ENCODE results near the gene CDK14. TPM values are rescaled to one million over a fixed set of nuclear protein-coding genes. Genes with fewer than 3 reads are reported as not detected.

The CDK14 gene
- total RNA-seq, 1 experiment from 2014 or later, result 57.9 TPM

DNA sequence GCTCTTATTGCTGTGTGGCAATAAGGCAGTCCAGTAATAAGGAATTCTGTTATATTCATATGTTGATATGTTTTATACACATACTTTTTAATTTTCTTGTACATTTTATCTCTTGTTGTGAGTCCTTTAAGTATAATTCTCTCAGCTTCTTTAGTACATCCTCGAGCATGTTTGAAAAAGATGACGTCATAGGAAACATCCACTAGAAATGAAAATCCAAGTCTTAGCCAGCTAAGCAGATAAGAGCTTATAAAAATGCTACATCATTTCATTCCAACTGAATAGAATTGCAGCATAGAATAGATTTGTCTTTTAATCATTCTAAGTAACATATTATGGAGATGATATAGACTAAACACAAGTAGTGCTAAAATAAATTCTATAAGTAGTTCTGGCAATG lies 384.4 kb downstream of the CDK14 start:
- H3K27ac Mint-ChIP-seq, result no peak overlapping the region
- DNase-seq (ENCODE audit: low spot score) (no peak), ATAC-seq (no peak)
- ChIA-PET CTCF (no interaction called here), POLR2A (interaction anchor here (0.5 kb wide), 1 partner anchor 396 kb away, joined by 3 read pairs; no protein-coding TSS in a partner anchor)
- peaks cover 47% of the 10 kb centered on the region for H3K9me3 Mint-ChIP-seq
- no peaks in the 10 kb centered on the region for H3K27me3 Mint-ChIP-seq (ENCODE audit: low read depth)
- no peaks in the 10 kb centered on the region for H3K4me1 Mint-ChIP-seq
- H3K36me3 Mint-ChIP-seq, result peaks cover 45% of the 10 kb centered on the region
- TF ChIP-seq ZNF396 (CRISPR knock-in tag; IDR thresholded peaks at IDR 0.05; ENCODE audit: borderline replicate concordance) (no peak), CBFB (CRISPR knock-in tag; IDR thresholded peaks at IDR 0.05; ENCODE audit: low read depth) (no peak), ZNF423 (CRISPR knock-in tag; IDR thresholded peaks at IDR 0.05) (no peak), JUN (CRISPR knock-in tag; IDR thresholded peaks at IDR 0.05) (no peak), SMAD3 (CRISPR knock-in tag; IDR thresholded peaks at IDR 0.05; ENCODE audit: borderline replicate concordance) (no peak), NFYB (CRISPR knock-in tag; conservative IDR thresholded peaks at IDR 0.05; ENCODE audit: low read depth) (no peak), ZNF263 (CRISPR knock-in tag; IDR thresholded peaks at IDR 0.05; ENCODE audit: low read depth) (no peak), NFE2L1 (CRISPR knock-in tag; IDR thresholded peaks at IDR 0.05) (no peak), NFATC4 (CRISPR knock-in tag; IDR thresholded peaks at IDR 0.05) (no peak), EMX1 (CRISPR knock-in tag; IDR thresholded peaks at IDR 0.05) (no peak), SOX15 (CRISPR knock-in tag; IDR thresholded peaks at IDR 0.05) (no peak), NR1H2 (CRISPR knock-in tag; IDR thresholded peaks at IDR 0.05) (no peak), ZNF671 (CRISPR knock-in tag; IDR thresholded peaks at IDR 0.05) (no peak)
- TF ChIP-seq, protein P1, sequence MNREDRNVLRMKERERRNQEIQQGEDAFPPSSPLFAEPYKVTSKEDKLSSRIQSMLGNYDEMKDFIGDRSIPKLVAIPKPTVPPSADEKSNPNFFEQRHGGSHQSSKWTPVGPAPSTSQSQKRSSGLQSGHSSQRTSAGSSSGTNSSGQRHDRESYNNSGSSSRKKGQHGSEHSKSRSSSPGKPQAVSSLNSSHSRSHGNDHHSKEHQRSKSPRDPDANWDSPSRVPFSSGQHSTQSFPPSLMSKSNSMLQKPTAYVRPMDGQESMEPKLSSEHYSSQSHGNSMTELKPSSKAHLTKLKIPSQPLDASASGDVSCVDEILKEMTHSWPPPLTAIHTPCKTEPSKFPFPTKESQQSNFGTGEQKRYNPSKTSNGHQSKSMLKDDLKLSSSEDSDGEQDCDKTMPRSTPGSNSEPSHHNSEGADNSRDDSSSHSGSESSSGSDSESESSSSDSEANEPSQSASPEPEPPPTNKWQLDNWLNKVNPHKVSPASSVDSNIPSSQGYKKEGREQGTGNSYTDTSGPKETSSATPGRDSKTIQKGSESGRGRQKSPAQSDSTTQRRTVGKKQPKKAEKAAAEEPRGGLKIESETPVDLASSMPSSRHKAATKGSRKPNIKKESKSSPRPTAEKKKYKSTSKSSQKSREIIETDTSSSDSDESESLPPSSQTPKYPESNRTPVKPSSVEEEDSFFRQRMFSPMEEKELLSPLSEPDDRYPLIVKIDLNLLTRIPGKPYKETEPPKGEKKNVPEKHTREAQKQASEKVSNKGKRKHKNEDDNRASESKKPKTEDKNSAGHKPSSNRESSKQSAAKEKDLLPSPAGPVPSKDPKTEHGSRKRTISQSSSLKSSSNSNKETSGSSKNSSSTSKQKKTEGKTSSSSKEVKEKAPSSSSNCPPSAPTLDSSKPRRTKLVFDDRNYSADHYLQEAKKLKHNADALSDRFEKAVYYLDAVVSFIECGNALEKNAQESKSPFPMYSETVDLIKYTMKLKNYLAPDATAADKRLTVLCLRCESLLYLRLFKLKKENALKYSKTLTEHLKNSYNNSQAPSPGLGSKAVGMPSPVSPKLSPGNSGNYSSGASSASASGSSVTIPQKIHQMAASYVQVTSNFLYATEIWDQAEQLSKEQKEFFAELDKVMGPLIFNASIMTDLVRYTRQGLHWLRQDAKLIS (CRISPR knock-in tag; IDR thresholded peaks at IDR 0.05; ENCODE audit: borderline replicate concordance), result no peak
- TF ChIP-seq, protein P2, sequence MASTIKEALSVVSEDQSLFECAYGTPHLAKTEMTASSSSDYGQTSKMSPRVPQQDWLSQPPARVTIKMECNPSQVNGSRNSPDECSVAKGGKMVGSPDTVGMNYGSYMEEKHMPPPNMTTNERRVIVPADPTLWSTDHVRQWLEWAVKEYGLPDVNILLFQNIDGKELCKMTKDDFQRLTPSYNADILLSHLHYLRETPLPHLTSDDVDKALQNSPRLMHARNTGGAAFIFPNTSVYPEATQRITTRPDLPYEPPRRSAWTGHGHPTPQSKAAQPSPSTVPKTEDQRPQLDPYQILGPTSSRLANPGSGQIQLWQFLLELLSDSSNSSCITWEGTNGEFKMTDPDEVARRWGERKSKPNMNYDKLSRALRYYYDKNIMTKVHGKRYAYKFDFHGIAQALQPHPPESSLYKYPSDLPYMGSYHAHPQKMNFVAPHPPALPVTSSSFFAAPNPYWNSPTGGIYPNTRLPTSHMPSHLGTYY (CRISPR knock-in tag; IDR thresholded peaks at IDR 0.05), result no peak
- TF ChIP-seq, protein P3, sequence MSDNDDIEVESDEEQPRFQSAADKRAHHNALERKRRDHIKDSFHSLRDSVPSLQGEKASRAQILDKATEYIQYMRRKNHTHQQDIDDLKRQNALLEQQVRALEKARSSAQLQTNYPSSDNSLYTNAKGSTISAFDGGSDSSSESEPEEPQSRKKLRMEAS (CRISPR knock-in tag; IDR thresholded peaks at IDR 0.05), result no peak
- TF ChIP-seq, protein P4, sequence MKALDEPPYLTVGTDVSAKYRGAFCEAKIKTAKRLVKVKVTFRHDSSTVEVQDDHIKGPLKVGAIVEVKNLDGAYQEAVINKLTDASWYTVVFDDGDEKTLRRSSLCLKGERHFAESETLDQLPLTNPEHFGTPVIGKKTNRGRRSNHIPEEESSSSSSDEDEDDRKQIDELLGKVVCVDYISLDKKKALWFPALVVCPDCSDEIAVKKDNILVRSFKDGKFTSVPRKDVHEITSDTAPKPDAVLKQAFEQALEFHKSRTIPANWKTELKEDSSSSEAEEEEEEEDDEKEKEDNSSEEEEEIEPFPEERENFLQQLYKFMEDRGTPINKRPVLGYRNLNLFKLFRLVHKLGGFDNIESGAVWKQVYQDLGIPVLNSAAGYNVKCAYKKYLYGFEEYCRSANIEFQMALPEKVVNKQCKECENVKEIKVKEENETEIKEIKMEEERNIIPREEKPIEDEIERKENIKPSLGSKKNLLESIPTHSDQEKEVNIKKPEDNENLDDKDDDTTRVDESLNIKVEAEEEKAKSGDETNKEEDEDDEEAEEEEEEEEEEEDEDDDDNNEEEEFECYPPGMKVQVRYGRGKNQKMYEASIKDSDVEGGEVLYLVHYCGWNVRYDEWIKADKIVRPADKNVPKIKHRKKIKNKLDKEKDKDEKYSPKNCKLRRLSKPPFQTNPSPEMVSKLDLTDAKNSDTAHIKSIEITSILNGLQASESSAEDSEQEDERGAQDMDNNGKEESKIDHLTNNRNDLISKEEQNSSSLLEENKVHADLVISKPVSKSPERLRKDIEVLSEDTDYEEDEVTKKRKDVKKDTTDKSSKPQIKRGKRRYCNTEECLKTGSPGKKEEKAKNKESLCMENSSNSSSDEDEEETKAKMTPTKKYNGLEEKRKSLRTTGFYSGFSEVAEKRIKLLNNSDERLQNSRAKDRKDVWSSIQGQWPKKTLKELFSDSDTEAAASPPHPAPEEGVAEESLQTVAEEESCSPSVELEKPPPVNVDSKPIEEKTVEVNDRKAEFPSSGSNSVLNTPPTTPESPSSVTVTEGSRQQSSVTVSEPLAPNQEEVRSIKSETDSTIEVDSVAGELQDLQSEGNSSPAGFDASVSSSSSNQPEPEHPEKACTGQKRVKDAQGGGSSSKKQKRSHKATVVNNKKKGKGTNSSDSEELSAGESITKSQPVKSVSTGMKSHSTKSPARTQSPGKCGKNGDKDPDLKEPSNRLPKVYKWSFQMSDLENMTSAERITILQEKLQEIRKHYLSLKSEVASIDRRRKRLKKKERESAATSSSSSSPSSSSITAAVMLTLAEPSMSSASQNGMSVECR (CRISPR knock-in tag; IDR thresholded peaks at IDR 0.05; ENCODE audit: borderline replicate concordance), result no peak
- TF ChIP-seq, protein P5, sequence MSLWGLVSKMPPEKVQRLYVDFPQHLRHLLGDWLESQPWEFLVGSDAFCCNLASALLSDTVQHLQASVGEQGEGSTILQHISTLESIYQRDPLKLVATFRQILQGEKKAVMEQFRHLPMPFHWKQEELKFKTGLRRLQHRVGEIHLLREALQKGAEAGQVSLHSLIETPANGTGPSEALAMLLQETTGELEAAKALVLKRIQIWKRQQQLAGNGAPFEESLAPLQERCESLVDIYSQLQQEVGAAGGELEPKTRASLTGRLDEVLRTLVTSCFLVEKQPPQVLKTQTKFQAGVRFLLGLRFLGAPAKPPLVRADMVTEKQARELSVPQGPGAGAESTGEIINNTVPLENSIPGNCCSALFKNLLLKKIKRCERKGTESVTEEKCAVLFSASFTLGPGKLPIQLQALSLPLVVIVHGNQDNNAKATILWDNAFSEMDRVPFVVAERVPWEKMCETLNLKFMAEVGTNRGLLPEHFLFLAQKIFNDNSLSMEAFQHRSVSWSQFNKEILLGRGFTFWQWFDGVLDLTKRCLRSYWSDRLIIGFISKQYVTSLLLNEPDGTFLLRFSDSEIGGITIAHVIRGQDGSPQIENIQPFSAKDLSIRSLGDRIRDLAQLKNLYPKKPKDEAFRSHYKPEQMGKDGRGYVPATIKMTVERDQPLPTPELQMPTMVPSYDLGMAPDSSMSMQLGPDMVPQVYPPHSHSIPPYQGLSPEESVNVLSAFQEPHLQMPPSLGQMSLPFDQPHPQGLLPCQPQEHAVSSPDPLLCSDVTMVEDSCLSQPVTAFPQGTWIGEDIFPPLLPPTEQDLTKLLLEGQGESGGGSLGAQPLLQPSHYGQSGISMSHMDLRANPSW (CRISPR knock-in tag; conservative IDR thresholded peaks at IDR 0.05; ENCODE audit: low read depth), result no peak
- TF ChIP-seq, protein P6, sequence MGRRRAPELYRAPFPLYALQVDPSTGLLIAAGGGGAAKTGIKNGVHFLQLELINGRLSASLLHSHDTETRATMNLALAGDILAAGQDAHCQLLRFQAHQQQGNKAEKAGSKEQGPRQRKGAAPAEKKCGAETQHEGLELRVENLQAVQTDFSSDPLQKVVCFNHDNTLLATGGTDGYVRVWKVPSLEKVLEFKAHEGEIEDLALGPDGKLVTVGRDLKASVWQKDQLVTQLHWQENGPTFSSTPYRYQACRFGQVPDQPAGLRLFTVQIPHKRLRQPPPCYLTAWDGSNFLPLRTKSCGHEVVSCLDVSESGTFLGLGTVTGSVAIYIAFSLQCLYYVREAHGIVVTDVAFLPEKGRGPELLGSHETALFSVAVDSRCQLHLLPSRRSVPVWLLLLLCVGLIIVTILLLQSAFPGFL (CRISPR knock-in tag; IDR thresholded peaks at IDR 0.05; ENCODE audit: borderline replicate concordance), result no peak
- H3K4me3 Mint-ChIP-seq, result no peak overlapping the region
